HepG2 (cell line): Measurements from ENCODE around the gene TEKT3. TPM values are rescaled to one million over a fixed set of nuclear protein-coding genes. Genes with fewer than 3 reads are reported as not detected.

ENCODE experiments used
- ATAC-seq: fragments of 200-7000 bp; cut with Tn5 transposase; 3 replicates; pipeline ENCODE4 v1.9.1; 2020; ENCODE audit warnings: mild to moderate bottlenecking, moderate library complexity
- BruUV-seq: library from RNA; stranded (reverse); fragments of 400-500 nt; replicated peaks from 2 replicates; lab custom pipeline; 2021; lab: Mats Ljungman, UMichigan
- CTCF ChIA-PET: fragments of 300-600 bp; formaldehyde crosslinking; extraction: SDS; loops from one replicate; lab custom pipeline; 2021; ENCODE audit warnings: low total read pairs, inconsistent platforms, low intra/inter-chr PET ratio; lab: Yijun Ruan, JAX
- POLR2A ChIA-PET: fragments of 350-600 bp; sonication (Branson Sonifier 250); formaldehyde crosslinking; loops from one replicate; lab custom pipeline; 2020; ENCODE audit warnings: antibody characterized with exemption, inconsistent platforms; lab: Yijun Ruan, JAX
- DNase-seq: peaks from one replicate; pipeline ENCODE4 v3.0.0-alpha.2; 2015; ENCODE audit warnings: low spot score
- FAIRE-seq: peaks from 3 replicates; lab custom pipeline; 2011; peaks lifted over from hg19 to GRCh38; lab: Jason Lieb, UNC
- H2AFZ ChIP-seq: one replicate; pipeline ENCODE4 v1.6.1; 2011; ENCODE audit warnings: low read length, inconsistent platforms
- H3K27ac ChIP-seq: fragments of 300-600 bp; 3 replicates; pipeline ENCODE4 v1.8.0; 2011; ENCODE audit warnings: mixed run types, mild to moderate bottlenecking, mixed read lengths, low read length, inconsistent platforms; ENCODE audit not compliant: insufficient read depth; ENCODE audit errors: extremely low read length
- H3K27me3 ChIP-seq, 2 experiments: fragments of 200-600 bp in 1 of 2; 2 replicates in 1 of 2; 3 replicates in 1 of 2; pipeline versions ENCODE4 v1.6.0 to v1.8.0; 2011; ENCODE audit warnings: low read length in 2 of 2, mild to moderate bottlenecking in 2 of 2, moderate library complexity in 2 of 2, inconsistent platforms in 1 of 2; ENCODE audit not compliant: insufficient read depth in 2 of 2, control insufficient read depth in 1 of 2
- H3K36me3 ChIP-seq, 2 experiments: fragments of 200-600 bp in 1 of 2; replicated peaks in 1 of 2; 2 replicates in 1 of 2; 3 replicates in 1 of 2; pipeline versions ENCODE4 v1.5.1 to v1.8.0; 2011; ENCODE audit warnings: low read length in 2 of 2, inconsistent platforms in 1 of 2; ENCODE audit not compliant: insufficient read depth in 2 of 2, control insufficient read depth in 1 of 2
- H3K4me1 ChIP-seq: 2 replicates; pipeline ENCODE4 v1.5.1; 2012; ENCODE audit warnings: low read length, inconsistent platforms; ENCODE audit not compliant: insufficient read depth
- H3K4me2 ChIP-seq: 2 replicates; pipeline ENCODE4 v1.6.0; 2011; ENCODE audit warnings: low read depth, low read length, inconsistent platforms
- H3K4me3 ChIP-seq, 3 experiments: fragments of 200-600 bp in 1 of 3; sonication (generic), shearing (Covaris generic) in 1 of 3; replicated peaks in 1 of 3; 2 replicates each; pipeline ENCODE4 v1.5.1; 2011 to 2016; ENCODE audit warnings: low read length in 3 of 3, inconsistent platforms in 2 of 3, low read depth in 2 of 3, mild to moderate bottlenecking in 2 of 3, control low read depth in 1 of 3, mixed read lengths in 1 of 3; ENCODE audit not compliant: insufficient read depth in 1 of 3
- H3K79me2 ChIP-seq: one replicate; pipeline ENCODE4 v1.6.1; 2011; ENCODE audit warnings: low read length, inconsistent platforms; ENCODE audit not compliant: insufficient read depth
- H3K9ac ChIP-seq: 2 replicates; pipeline ENCODE4 v1.6.0; 2011; ENCODE audit warnings: mild to moderate bottlenecking, low read depth, low read length, inconsistent platforms; ENCODE audit not compliant: insufficient read depth
- H3K9me3 ChIP-seq: 2 replicates; pipeline ENCODE4 v1.5.1; 2012; ENCODE audit warnings: mild to moderate bottlenecking, low read length
- H4K20me1 ChIP-seq: 2 replicates; pipeline ENCODE4 v1.6.0; 2011; ENCODE audit warnings: inconsistent platforms, mild to moderate bottlenecking, low read length, moderate library complexity; ENCODE audit not compliant: insufficient read depth
- ELK4 ChIP-seq: sonication (generic); formaldehyde crosslinking; IDR thresholded peaks from 2 replicates; pipeline ENCODE4 v1.9.0; 2021; ENCODE audit warnings: missing genetic modification reagents, borderline replicate concordance
- HNF1A ChIP-seq, 2 experiments: sonication (generic) in 1 of 2; formaldehyde crosslinking in 1 of 2; IDR thresholded peaks; 2 replicates each; pipeline versions ENCODE4 v1.4.0 to v1.6.1; 2016 to 2020; ENCODE audit warnings: borderline replicate concordance in 1 of 2, low read depth in 1 of 2, mild to moderate bottlenecking in 1 of 2, missing genetic modification reagents in 1 of 2
- JARID2 ChIP-seq: sonication (generic); formaldehyde crosslinking; IDR thresholded peaks from 2 replicates; pipeline ENCODE4 v1.8.1; 2023; ENCODE audit warnings: missing genetic modification reagents, inconsistent platforms; ENCODE audit not compliant: insufficient replicate concordance
- KMT2A ChIP-seq: sonication (generic); formaldehyde crosslinking; IDR thresholded peaks from 2 replicates; pipeline ENCODE4 v1.4.0; 2020; ENCODE audit warnings: missing genetic modification reagents
- MED8 ChIP-seq: sonication (generic); formaldehyde crosslinking; IDR thresholded peaks from 2 replicates; pipeline ENCODE4 v1.8.1; 2023; ENCODE audit warnings: mild to moderate bottlenecking, missing genetic modification reagents; ENCODE audit not compliant: insufficient replicate concordance
- MZF1 ChIP-seq: sonication (generic); formaldehyde crosslinking; IDR thresholded peaks from 2 replicates; pipeline ENCODE4 v1.8.1; 2023; ENCODE audit warnings: mild to moderate bottlenecking, missing genetic modification reagents, borderline replicate concordance
- POLR2G ChIP-seq: fragments of 200-400 bp; formaldehyde crosslinking; IDR thresholded peaks from 2 replicates; pipeline ENCODE4 v1.6.1; 2018; ENCODE audit warnings: mild to moderate bottlenecking, low read depth, low read length, moderate library complexity
- ZKSCAN5 ChIP-seq: sonication (generic); formaldehyde crosslinking; IDR thresholded peaks from 2 replicates; pipeline ENCODE4 v1.5.1; 2020; ENCODE audit warnings: mild to moderate bottlenecking, missing genetic modification reagents
- ZMYM2 ChIP-seq: sonication (generic); formaldehyde crosslinking; IDR thresholded peaks from 2 replicates; pipeline ENCODE4 v1.8.0; 2022; ENCODE audit warnings: mild to moderate bottlenecking, missing genetic modification reagents
- ZNF101 ChIP-seq: sonication (generic); formaldehyde crosslinking; IDR thresholded peaks from 2 replicates; pipeline ENCODE4 v1.4.0; 2020; ENCODE audit warnings: mild to moderate bottlenecking, low read depth, missing genetic modification reagents, borderline replicate concordance
- ZNF180 ChIP-seq: sonication (generic); formaldehyde crosslinking; IDR thresholded peaks from 2 replicates; pipeline ENCODE4 v1.4.0; 2020; ENCODE audit warnings: low read depth, missing genetic modification reagents, borderline replicate concordance
- WGBS: methylation state at CpG from one replicate; pipeline ENCODE4 v1.1.6; 2017; ENCODE audit warnings: low lambda C conversion rate; 5-methylcytosine and 5-hydroxymethylcytosine counted together
- in situ Hi-C: cut with HindIII; loops from 2 replicates; pipeline ENCODE4 v1.10.0; 2017; ENCODE audit warnings: low pct_unique_long_range_greater_than_20kb; ENCODE audit not compliant: extremely low pct_ligation_motif_present
- intact Hi-C: fragments of 100-400 bp; cut with micrococcal nuclease; formaldehyde crosslinking; loops from one replicate; pipeline ENCODE4 v1.10.0; 2022; ENCODE audit not compliant: unreplicated experiment
- polyA plus RNA-seq, 8 experiments: library from polyadenylated mRNA; depleted of rRNA in 3 of 8; stranded (reverse) in 7 of 8; unstranded in 1 of 8; fragments of >200 nt; fragmentation: Illumina TruSeq in 4 of 8; extraction: Trizol in 4 of 8; gene quantifications; 2 replicates each; pipeline versions ENCODE4 v1.2.1 to v1.2.3, GENCODE V29; 2011 to 2016; ENCODE audit warnings: low read depth in 4 of 8, missing spikeins in 1 of 8, mixed read lengths in 1 of 8; ENCODE audit not compliant: insufficient read depth in 1 of 8
- total RNA-seq, 5 experiments: library from RNA; depleted of rRNA; stranded (reverse); fragments of >200 nt; fragmentation: Illumina TruSeq; extraction: Trizol; gene quantifications; 2 replicates each; pipeline ENCODE4 v1.2.3, GENCODE V29; 2016; ENCODE audit warnings: low read depth in 1 of 5

TEKT3 gene
- total and polyA plus RNA-seq, 2 of the 13 experiments (the other 11 are each of a cell fraction or from before 2014, with no cell fraction given), result 0.58 to 0.82 TPM

GRCh38 chr17:15341966-15342365, 569 bp upstream of the TEKT3 start:
- ATAC-seq (no peak), DNase-seq (no peak), FAIRE-seq (no peak)
- Histone ChIP-seq H2AFZ (no peak overlapping the region), H3K36me3 (no peaks in the 10 kb centered on the region), H4K20me1 (no peaks in the 10 kb centered on the region), H3K4me3 (no peak overlapping the region), H3K9ac (no peak overlapping the region), H3K4me1 (peaks cover 12% of the 10 kb centered on the region), H3K27me3 (peaks cover 0 to 31% of the 10 kb centered on the region in 2 experiments; a peak in 3 of 5 replicates), H3K4me2 (no peak overlapping the region), H3K27ac (no peak overlapping the region), H3K9me3 (no peaks in the 10 kb centered on the region), H3K79me2 (no peaks in the 10 kb centered on the region)
- intact Hi-C loops (no loop called here), in situ Hi-C loops (loop anchor here (10.0 kb wide), 2 partner anchors 57 to 63 kb away; no protein-coding TSS in a partner anchor)
- CTCF ChIA-PET, result no interaction called here
- POLR2A ChIA-PET, result no interaction called here
- TF ChIP-seq ZNF180 (CRISPR knock-in tag), result no peak
- TF ChIP-seq KMT2A, result no peak
- no peak for TF ChIP-seq ELK4 (CRISPR knock-in tag)
- no peak for TF ChIP-seq ZKSCAN5 (CRISPR knock-in tag)
- TF ChIP-seq ZNF101 (CRISPR knock-in tag), result no peak
- BruUV-seq, result no TSS peak
- WGBS, result 42% methylated on average over 3 of the region's 3 CpGs

- 47% methylated on average over 19 of the region's 19 CpGs for WGBS
- H3K27me3 ChIP-seq, result peaks cover 0 to 31% of the 10 kb centered on the region in 2 experiments; a peak in 3 of 5 replicates
- H3K4me3 ChIP-seq, result no peak overlapping the region
- FAIRE-seq (no peak), ATAC-seq (no peak), DNase-seq (no peak)
- intact Hi-C loops, result no loop called here
- H4K20me1 ChIP-seq, result no peaks in the 10 kb centered on the region
- no peak overlapping the region for H3K9ac ChIP-seq
- H3K36me3 ChIP-seq, result no peaks in the 10 kb centered on the region
- in situ Hi-C loops, result loop anchor here (10.0 kb wide), 2 partner anchors 56 to 64 kb away; no protein-coding TSS in a partner anchor
- no TSS peak for BruUV-seq
- ChIA-PET POLR2A (no interaction called here), CTCF (no interaction called here)
- H2AFZ ChIP-seq, result no peak overlapping the region
- H3K9me3 ChIP-seq, result no peaks in the 10 kb centered on the region
- no peaks in the 10 kb centered on the region for H3K79me2 ChIP-seq
- no peak overlapping the region for H3K4me2 ChIP-seq
- H3K4me1 ChIP-seq, result peaks cover 6% of the 10 kb centered on the region
- H3K27ac ChIP-seq, result no peak overlapping the region
- TF ChIP-seq JARID2, result no peak
- TF ChIP-seq ZMYM2 (CRISPR knock-in tag), result no peak
- TF ChIP-seq MZF1 (CRISPR knock-in tag), result no peak
- no peak for TF ChIP-seq MED8 (CRISPR knock-in tag)
- no peak for TF ChIP-seq POLR2G
- no peak for TF ChIP-seq HNF1A (IDR thresholded peaks at IDR 0.05; ENCODE audit: low read depth)
- no peak for TF ChIP-seq HNF1A (CRISPR knock-in tag; IDR thresholded peaks at IDR 0.05; ENCODE audit: borderline replicate concordance)
These were observed 431 bp downstream of the TEKT3 start for GRCh38 chr17:15340966-15341365.
